Suprapubic skin (tissue), 4 donors: Measurements from ENCODE around the gene PTGIR. TPM values are rescaled to one million over a fixed set of nuclear protein-coding genes. Genes with fewer than 3 reads are reported as not detected.
A peak's percentile ranks its signal among the peaks of the same experiment; 100 is the strongest.
"Not testable (repeated sequence)": the region's sequence is repeated elsewhere in the genome, so short reads cannot be mapped to it uniquely, and the experiment has no call there.

Experiments used
- DNase-seq, 2 donors: peaks; one replicate each; pipeline ENCODE4 v3.0.0-alpha.2; 2019; ENCODE audit warnings: low spot score in 2 of 2
- H3K27ac ChIP-seq: fragments of 200-600 bp; sonication (generic); one replicate; pipeline ENCODE4 v1.5.1; 2019
- H3K27me3 ChIP-seq: fragments of 200-600 bp; sonication (generic); one replicate; pipeline ENCODE4 v1.5.1; 2019
- H3K36me3 ChIP-seq: fragments of 200-600 bp; sonication (generic); one replicate; pipeline ENCODE4 v1.5.1; 2019
- H3K4me1 ChIP-seq: fragments of 200-600 bp; sonication (generic); one replicate; pipeline ENCODE4 v1.5.1; 2019
- H3K4me3 ChIP-seq: fragments of 200-600 bp; sonication (generic); one replicate; pipeline ENCODE4 v1.5.1; 2019; ENCODE audit warnings: mild to moderate bottlenecking
- H3K9me3 ChIP-seq: fragments of 200-600 bp; sonication (generic); one replicate; pipeline ENCODE4 v1.5.1; 2019
- EP300 ChIP-seq: sonication (generic); formaldehyde crosslinking; IDR thresholded peaks from one replicate; pipeline ENCODE4 v1.6.1; 2017; ENCODE audit warnings: antibody characterized with exemption
- POLR2A ChIP-seq, 2 donors: fragments of 450-650 bp; IDR thresholded peaks; one replicate each; pipeline ENCODE4 v1.6.1; 2017; ENCODE audit warnings: antibody characterized with exemption in 2 of 2, mild to moderate bottlenecking in 2 of 2, moderate library complexity in 2 of 2
- POLR2AphosphoS5 ChIP-seq, 3 donors: sonication (generic); formaldehyde crosslinking; IDR thresholded peaks; one replicate each; pipeline ENCODE4 v1.6.1; 2017; ENCODE audit warnings: antibody characterized with exemption in 3 of 3
- WGBS: methylation state at CpG from one replicate; pipeline ENCODE4 v1.1.5; 2018; 5-methylcytosine and 5-hydroxymethylcytosine counted together
- total RNA-seq, 4 donors: library from RNA; depleted of rRNA; stranded (reverse); fragments of >200 nt; gene quantifications; one replicate each; pipeline ENCODE4 v1.1.0, GENCODE V29; 2016
- TF ChIP-seq, protein P1 (sequence below), 2 donors: fragments of 200-600 bp in 1 of 2; fragments of 450-650 bp in 1 of 2; sonication (generic) in 1 of 2; IDR thresholded peaks; one replicate each; pipeline ENCODE4 v1.5.1; 2016 to 2019; ENCODE audit warnings: antibody characterized with exemption in 2 of 2, mild to moderate bottlenecking in 1 of 2, moderate library complexity in 1 of 2

Gene PTGIR
- total RNA-seq, 4 donors from 2014 or later = 0.57 to 6.7 (median 2.4) TPM

DNA sequence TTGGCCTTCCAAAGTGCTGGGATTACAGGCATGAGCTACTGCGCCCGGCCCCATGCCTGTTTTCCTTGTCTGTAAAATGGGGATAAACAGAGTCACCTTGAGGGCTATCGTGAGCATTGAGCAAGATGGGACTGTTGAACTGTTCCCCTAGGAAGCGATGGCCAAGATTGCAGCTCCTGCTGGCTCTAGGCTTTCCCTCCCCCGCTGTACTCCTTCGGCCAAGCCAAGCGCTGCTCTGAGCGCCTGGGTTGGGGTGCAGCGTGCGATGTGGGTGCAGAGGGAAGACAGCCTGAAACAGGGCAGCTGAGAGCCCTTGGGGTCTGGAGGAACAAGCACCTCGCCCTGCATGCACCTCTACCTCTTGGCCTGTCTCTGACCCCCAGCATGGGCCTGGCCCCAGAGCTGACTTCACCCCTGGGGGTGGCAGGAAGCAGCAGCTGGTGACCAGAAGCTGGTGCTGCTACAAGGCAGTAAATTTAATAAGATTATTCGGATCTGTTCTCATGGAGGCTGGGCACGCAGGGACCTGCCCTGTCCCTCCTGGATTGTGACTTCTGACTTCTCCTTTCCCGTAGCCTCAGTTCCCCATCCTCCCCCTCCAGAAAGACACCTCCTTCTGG lies 5.8 kb upstream of the PTGIR start:
- Histone ChIP-seq H3K36me3 (no peaks in the 10 kb centered on the region), H3K9me3 (no peaks in the 10 kb centered on the region), H3K27ac (no peak overlapping the region), H3K27me3 (peaks cover 12% of the 10 kb centered on the region), H3K4me1 (peaks cover 50% of the 10 kb centered on the region), H3K4me3 (no peak overlapping the region)
- no peak for DNase-seq
- TF ChIP-seq, protein P1, sequence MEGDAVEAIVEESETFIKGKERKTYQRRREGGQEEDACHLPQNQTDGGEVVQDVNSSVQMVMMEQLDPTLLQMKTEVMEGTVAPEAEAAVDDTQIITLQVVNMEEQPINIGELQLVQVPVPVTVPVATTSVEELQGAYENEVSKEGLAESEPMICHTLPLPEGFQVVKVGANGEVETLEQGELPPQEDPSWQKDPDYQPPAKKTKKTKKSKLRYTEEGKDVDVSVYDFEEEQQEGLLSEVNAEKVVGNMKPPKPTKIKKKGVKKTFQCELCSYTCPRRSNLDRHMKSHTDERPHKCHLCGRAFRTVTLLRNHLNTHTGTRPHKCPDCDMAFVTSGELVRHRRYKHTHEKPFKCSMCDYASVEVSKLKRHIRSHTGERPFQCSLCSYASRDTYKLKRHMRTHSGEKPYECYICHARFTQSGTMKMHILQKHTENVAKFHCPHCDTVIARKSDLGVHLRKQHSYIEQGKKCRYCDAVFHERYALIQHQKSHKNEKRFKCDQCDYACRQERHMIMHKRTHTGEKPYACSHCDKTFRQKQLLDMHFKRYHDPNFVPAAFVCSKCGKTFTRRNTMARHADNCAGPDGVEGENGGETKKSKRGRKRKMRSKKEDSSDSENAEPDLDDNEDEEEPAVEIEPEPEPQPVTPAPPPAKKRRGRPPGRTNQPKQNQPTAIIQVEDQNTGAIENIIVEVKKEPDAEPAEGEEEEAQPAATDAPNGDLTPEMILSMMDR (IDR thresholded peaks at IDR 0.05) = no peak
- TF ChIP-seq POLR2A (IDR thresholded peaks at IDR 0.05) (no peak), POLR2AphosphoS5 (IDR thresholded peaks at IDR 0.05) (no peak), EP300 (no peak)
- 73% methylated on average over 14 of the region's 14 CpGs for WGBS

DNA sequence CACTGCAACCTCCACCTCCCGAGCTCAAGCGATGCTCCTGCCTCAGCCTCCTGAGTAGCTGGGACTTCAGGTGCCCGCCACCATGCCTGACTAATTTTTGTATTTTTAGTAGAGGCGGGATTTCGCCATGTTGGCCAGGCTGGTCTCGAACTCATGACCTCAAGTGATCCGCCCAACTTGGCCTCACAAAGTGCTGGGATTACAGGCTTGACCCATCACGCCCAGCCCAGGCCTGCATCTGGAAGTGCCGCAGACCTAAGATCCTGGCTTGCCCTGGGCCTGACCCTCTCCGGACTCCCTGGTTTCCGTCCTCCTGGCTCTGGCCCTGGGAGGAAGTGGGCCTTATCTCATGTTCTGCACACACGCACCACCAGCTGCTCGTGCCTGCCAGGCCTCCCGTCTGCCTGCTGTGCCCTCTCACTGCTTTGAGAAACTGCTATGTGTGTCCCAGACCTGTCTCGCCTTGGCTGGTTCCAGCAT lies 4.7 kb upstream of the PTGIR start:
- Histone ChIP-seq H3K27me3 (peaks cover 6% of the 10 kb centered on the region), H3K4me3 (no peak overlapping the region), H3K27ac (no peak overlapping the region), H3K36me3 (no peaks in the 10 kb centered on the region), H3K9me3 (no peaks in the 10 kb centered on the region), H3K4me1 (peaks cover 56% of the 10 kb centered on the region)
- TF ChIP-seq, protein P1 (IDR thresholded peaks at IDR 0.05) = no peak
- TF ChIP-seq EP300 (no peak), POLR2A (IDR thresholded peaks at IDR 0.05) (no peak), POLR2AphosphoS5 (IDR thresholded peaks at IDR 0.05) (no peak)
- WGBS = 82% methylated on average over 11 of the region's 15 CpGs
- DNase-seq = no peak

DNA sequence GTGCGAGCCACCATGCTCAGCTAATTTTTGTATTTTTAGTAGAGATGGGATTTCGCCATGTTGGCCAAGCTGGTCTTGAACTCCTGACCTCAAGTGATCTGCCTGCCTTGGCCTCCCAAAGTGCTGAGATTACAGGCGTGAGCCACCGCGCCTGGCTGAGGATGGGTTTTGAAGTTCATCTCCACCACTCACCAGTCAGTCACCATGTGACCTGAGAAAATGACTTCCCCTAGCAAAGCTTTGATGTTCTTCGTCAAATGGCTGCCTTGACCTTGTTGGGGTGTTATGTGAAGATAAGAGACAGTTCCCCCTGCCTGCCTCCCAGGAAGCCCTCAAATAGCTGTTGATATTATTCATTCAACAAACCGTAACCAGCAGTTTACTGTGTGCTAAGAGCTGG lies 4.1 kb upstream of the PTGIR start:
- not testable (repeated sequence) for DNase-seq, H3K36me3 ChIP-seq
- WGBS = 93% methylated on average over 7 of the region's 7 CpGs

DNA sequence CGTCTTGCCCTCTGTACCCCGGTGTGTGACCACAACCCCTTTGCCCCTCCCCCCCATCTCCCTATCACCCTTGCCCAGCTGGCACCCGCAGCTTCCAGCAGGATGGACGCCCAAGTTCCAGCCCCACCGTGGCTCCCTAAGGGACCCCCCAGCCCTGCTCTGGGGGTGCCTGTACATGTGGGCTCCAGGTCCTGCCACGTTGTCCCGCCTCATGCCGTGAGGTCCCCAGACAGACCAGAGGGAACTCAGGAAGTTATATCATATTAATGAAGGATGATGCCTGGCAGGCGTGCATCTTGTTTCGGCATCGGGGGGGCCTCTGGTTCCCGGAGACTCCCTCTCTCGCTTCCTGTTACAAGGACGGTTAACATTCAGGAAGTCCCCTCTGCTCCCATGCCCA lies 1.6 kb upstream of the PTGIR start:
- no peak for TF ChIP-seq POLR2AphosphoS5 (IDR thresholded peaks at IDR 0.05)
- TF ChIP-seq, protein P1 (IDR thresholded peaks at IDR 0.05) = no peak
- Histone ChIP-seq H3K4me3 (no peak overlapping the region), H3K9me3 (no peaks in the 10 kb centered on the region), H3K4me1 (peaks cover 49% of the 10 kb centered on the region), H3K36me3 (no peaks in the 10 kb centered on the region), H3K27ac (peak overlapping the region; percentile 78), H3K27me3 (no peaks in the 10 kb centered on the region)
- 52% methylated on average over 14 of the region's 14 CpGs for WGBS
- DNase-seq = no peak

More for the DNA sequence above, 4.1 kb upstream of the PTGIR start:
- H3K27ac ChIP-seq, H3K27me3 ChIP-seq, H3K4me3 ChIP-seq, H3K9me3 ChIP-seq: not testable (repeated sequence)
- H3K4me1 ChIP-seq = peaks cover 55% of the 10 kb centered on the region

DNA sequence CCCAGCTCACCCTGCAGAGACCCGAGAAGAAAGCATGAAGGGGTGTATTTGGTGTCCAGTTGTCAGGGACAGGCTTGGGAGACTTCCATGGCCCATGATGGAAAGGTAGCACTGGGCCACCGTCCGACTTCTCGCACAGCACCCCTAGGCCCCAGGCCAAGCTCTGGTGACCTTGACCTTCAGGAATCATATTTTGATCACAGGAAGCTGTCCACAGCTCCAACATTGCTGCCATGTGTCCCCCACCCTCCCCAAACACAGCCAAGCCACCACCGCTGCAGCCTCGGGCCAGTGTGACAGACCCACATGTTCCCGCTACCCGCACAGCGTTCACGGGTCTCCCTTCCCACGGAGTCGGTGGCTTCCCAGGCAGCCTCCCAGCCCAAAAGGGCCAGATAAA lies 842 bp upstream of the PTGIR start:
- no peaks in the 10 kb centered on the region for H3K9me3 ChIP-seq
- WGBS = 76% methylated on average over 12 of the region's 12 CpGs
- DNase-seq = no peak
- H3K4me3 ChIP-seq = no peak overlapping the region
- TF ChIP-seq POLR2A (IDR thresholded peaks at IDR 0.05) = no peak
- TF ChIP-seq, protein P1 (IDR thresholded peaks at IDR 0.05) = no peak
- no peak for TF ChIP-seq POLR2AphosphoS5 (IDR thresholded peaks at IDR 0.05)
- TF ChIP-seq EP300 = no peak
- no peaks in the 10 kb centered on the region for H3K36me3 ChIP-seq
- no peaks in the 10 kb centered on the region for H3K27me3 ChIP-seq
- peak overlapping the region; percentile 78 for H3K27ac ChIP-seq
- H3K4me1 ChIP-seq = peaks cover 49% of the 10 kb centered on the region
